ENCODE results near the gene PRELP.

- TF ChIP-seq CTCF (IDR thresholded peaks at IDR 0.05) = no peak
- TF ChIP-seq EZH2 (IDR thresholded peaks at IDR 0.05; ENCODE audit: borderline replicate concordance, insufficient read depth, low read depth, low read length, poor library complexity, severe bottlenecking) = no peak
Measured at GRCh38 chr1:203465948-203466347, 9.7 kb upstream of the PRELP start.

Measured in B cell (primary cell).